NCI-H128 (cell line): ENCODE data around the gene ZNF365.
"Not testable (repeated sequence)": the region's sequence is repeated elsewhere in the genome, so short reads cannot be mapped to it uniquely, and the experiment has no call there.

ENCODE experiments used
- DNase-seq: peaks from one replicate; lab custom pipeline; 2025; ENCODE audit not compliant: unreplicated experiment; lab: John Stamatoyannopoulos, UW

ZNF365 gene, protein sequence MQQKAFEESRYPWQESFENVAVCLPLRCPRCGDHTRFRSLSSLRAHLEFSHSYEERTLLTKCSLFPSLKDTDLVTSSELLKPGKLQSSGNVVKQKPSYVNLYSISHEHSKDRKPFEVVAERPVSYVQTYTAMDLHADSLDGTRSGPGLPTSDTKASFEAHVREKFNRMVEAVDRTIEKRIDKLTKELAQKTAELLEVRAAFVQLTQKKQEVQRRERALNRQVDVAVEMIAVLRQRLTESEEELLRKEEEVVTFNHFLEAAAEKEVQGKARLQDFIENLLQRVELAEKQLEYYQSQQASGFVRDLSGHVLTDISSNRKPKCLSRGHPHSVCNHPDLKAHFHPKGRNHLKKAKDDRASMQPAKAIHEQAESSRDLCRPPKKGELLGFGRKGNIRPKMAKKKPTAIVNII

GRCh38 chr10:62373995-62374861 is at the start of gene ZNF365:
ZNF365 (plus strand) TSS chr10:62374369; CDS start chr10:62376194, 1,825 bp downstream.
- no peak for DNase-seq

DNA sequence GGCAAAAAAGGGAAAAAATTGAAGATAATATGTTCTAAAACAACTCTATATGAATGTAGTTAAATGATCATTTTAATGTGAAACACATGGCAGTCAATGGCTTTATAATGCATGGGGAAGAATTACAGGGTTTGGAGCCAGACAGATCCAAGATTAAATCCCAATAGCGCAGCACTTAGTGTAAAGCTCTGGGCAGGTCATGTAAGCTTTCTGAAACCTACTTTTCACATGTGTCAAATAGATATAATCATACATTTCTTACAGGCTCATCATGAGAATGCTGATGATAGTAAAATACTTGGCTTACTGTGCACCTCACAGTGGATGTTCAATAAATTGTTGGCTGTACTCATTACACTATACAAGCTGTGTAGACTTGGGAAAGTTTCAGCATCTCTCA is 48.0 kb upstream of the ZNF365 start:
- DNase-seq: no peak

DNA sequence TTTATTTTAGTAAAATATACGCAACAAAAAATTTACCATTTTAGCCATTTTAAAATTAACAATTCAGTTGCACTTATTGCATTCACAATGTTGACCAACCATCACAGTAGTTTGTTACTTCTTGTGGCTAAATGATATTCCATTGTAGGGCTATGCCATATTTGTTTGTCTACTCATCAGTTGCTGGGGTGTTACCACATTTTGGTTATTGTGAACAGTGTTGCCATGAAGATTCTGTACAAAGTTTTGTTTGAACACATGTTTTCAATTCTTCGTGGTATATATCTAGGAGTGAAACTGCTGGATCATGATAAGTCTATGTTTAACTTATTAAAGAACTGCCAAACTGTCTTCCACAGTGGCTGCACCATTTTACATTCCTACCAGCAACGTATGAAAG is 46.3 kb upstream of the ZNF365 start:
- DNase-seq: no peak

GRCh38 chr10:62330213-62330612 is 44.0 kb upstream of the ZNF365 start:
- DNase-seq: no peak

- no peak for DNase-seq
Observed at GRCh38 chr10:62332406-62332805, 41.8 kb upstream of the ZNF365 start.

DNA sequence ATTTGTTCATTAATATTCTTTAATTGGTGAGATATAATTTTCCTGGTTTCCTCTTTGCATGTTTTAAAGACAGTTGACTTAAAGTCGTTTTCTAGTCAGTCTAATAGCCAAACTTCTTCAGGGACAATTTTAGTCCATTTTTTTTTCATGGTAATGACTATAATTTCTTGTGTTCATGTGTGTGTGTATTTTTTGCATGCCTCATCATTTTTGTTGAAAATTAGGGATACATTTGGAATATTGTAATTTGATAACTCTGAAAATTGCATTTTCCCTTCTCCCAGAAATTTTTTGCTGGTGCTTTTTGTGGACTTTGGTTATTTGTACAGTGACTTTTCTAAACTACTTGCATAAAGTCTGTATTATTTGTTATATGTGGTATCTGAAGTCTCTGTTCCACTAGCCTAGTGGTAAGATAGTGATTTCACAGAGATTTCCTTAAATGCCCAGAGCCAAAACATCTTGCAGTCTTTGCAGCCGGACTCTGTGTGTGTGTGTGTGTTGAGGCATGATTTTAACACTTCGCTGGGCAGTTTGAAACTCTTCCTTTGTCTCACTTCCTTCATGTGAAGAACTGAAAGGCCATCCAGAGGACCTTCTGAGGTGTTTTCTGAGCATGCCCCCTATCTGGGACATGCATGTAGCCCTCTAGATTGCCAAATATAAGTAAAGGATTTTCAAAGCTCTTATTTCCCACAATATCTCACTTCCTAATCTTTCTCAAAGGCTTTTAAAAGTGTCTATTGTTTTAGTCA is 40.9 kb upstream of the ZNF365 start:
- DNase-seq: no peak

DNA sequence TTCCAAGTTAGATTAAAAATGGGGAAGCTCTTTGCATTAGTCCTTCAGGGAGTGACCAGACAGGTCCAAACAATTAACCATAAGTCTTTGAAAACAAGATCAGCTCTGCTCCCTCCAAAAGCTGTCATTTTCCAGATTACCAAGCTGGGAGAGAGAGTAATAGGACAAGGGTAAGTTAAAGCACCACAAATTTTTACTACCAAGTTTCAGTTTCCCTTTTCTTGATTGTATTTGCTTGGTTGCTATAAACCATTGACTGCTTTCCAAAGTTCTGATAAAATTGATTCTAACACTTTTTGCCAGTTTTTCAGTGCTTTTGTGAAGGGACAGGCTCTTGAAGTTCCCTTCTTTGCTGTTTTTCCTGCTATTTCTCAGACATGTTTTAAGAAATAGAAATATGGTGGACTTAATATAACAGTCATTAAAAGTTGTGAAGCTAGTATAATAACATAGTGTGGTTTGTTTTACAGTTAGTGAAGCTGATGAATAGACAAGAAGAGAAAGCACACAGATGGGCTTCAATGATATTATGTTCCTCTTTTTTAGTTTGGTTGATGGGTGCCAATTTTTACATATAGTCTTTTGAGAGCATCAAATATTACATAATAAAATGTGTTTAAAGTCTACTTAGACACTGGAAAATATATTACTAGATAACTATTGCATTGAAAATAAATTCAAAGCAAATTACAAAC is 40.0 kb upstream of the ZNF365 start:
- no peak for DNase-seq

DNA sequence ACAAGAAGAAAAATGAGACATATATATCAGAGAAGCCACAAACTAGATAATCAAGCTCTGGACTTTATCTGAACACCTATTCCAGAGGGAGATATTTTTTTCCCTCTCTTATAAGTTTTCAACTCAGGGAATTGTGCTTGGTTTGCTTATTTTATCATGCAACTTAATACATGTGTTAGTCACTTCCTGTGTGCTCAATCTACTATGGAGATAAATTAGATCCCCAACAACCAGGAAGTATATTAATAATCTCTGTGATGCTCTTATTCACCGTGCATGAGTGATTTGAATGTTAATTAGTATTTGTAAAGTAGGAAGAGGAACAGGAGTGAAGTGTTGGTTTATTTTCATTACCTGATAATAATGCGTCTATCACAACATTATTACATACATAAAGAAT is 38.8 kb upstream of the ZNF365 start:
- no peak for DNase-seq

GRCh38 chr10:62336404-62336803 is 37.8 kb upstream of the ZNF365 start:
- DNase-seq: no peak

DNA sequence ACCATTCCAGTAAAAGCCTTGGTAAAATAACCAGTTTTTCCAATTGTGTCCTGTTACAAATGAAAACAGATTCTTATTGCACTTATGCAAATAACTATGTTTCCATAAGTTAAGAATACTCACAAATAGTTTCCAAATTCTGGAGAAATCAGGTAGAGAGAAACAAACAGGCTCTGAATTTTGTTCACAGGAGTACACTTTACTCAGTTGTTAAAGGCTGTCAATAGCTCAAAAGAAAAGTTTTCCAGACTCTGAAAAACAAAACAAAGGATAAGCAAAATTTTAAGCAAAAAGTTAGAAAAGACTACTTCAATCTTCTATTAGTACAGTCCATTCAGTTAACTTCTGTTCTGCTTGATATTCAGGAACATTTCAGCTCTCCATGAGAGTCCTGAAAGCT is 32.8 kb upstream of the ZNF365 start:
- no peak for DNase-seq

- DNase-seq: no peak
Observed at GRCh38 chr10:62343000-62343399, 31.2 kb upstream of the ZNF365 start.

- DNase-seq: no peak
Observed at GRCh38 chr10:62348029-62348428, 26.1 kb upstream of the ZNF365 start.

GRCh38 chr10:62352356-62352970 is 21.7 kb upstream of the ZNF365 start:
- DNase-seq: no peak

DNA sequence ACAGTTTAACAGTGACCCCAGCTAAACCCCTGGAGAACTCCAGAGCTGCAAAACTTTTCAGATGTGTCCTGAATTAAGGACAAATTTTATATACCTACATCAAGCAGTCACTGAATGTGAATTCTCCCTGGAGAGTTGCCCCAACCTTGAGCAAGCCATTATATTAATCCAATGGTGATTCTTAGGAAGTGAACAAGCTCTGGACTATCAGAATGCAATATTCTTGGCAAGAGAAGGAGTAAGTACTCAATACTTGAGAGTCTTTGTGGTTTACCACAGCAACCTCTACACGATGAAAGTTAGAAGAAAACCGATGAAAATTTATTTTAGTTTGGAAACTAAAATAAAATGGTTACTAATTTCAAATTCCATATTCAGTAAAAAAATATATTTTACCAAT is 19.3 kb upstream of the ZNF365 start:
- DNase-seq: no peak

DNA sequence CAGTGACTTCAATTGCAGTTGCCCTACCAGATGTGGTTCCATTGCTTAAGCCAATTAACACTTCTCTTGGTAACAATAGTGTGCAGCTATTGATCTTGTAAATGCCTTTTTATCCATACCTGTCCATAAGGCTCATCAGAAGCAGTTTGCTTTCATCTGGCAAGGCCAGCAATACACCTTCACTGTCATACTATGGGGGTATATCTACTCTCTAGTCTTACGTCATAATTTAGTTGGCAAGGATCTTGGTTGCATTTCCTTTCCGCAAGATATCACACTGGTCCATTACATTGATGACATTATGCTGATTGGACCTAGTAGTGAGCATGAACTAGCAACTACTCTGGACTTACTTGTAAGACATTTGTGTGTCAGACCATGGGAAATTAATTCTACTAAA is 17.7 kb upstream of the ZNF365 start:
- DNase-seq: no peak

GRCh38 chr10:62358151-62358550 is 16.0 kb upstream of the ZNF365 start:
- not testable (repeated sequence) for DNase-seq

GRCh38 chr10:62373639-62373994 is 552 bp upstream of the ZNF365 start:
- DNase-seq: no peak

- DNase-seq: no peak
Observed at GRCh38 chr10:62374862-62375710, 917 bp downstream of the ZNF365 start.
